Adrenal gland (tissue), 5 donors: ENCODE results near the gene TBC1D30.

Experiments used
- CTCF ChIP-seq, 6 experiments: fragments of 450-650 bp in 4 of 6; fragments of 200-600 bp in 2 of 6; sonication (generic) in 1 of 6; IDR thresholded peaks; 1 replicate in 5 of 6; 2 replicates in 1 of 6; pipeline versions ENCODE4 v1.5.1 to v1.8.0; 2016 to 2021; ENCODE audit warnings: antibody characterized with exemption in 6 of 6, mild to moderate bottlenecking in 2 of 6, moderate library complexity in 1 of 6
- POLR2A ChIP-seq, 2 donors: fragments of 450-650 bp; IDR thresholded peaks; one replicate each; pipeline ENCODE4 v1.6.1; 2017; ENCODE audit warnings: antibody characterized with exemption in 2 of 2, mild to moderate bottlenecking in 2 of 2, moderate library complexity in 1 of 2
- donor health status: DM: no; HTN: no; CAD: no.

- TF ChIP-seq CTCF (IDR thresholded peaks at IDR 0.05) (no peak), POLR2A (IDR thresholded peaks at IDR 0.05) (no peak)
These were observed 3.3 kb upstream of the TBC1D30 start for GRCh38 chr12:64821116-64821630.
